T-cell (primary cell): ENCODE measurements around the gene VMP1. TPM values are rescaled to one million over a fixed set of nuclear protein-coding genes. Genes with fewer than 3 reads are reported as not detected.

Source experiments
- ATAC-seq, 4 experiments: fragments of 200-7000 bp in 3 of 4; fragments of 150-1000 bp in 1 of 4; cut with Tn5 transposase; replicated peaks in 1 of 4; 1 replicate in 3 of 4; 2 replicates in 1 of 4; pipeline ENCODE4 v1.10.0; 2021; ENCODE audit warnings: moderate library complexity in 3 of 4, mild to moderate bottlenecking in 2 of 4, moderate number of reproducible peaks in 1 of 4
- CTCF ChIA-PET, 2 donors: fragments of 300-600 bp; sonication (Branson Sonifier 250); formaldehyde crosslinking; loops; one replicate each; lab custom pipeline; 2022; ENCODE audit warnings: antibody characterized with exemption in 2 of 2; lab: Charles Lee
- POLR2A ChIA-PET, 2 donors: fragments of 300-600 bp; sonication (Branson Sonifier 250); formaldehyde crosslinking; loops; one replicate each; lab custom pipeline; 2022; ENCODE audit warnings: antibody characterized with exemption in 2 of 2; lab: Charles Lee
- DNase-seq, 35 experiments: peaks; one replicate each; pipeline versions ENCODE4 v3.0.0 to v3.0.0-alpha.2; 2013 to 2023
- H3K27ac ChIP-seq: one replicate; pipeline ENCODE4 v1.5.1; 2013; ENCODE audit warnings: low read length
- H3K27me3 ChIP-seq, 2 experiments: replicated peaks in 1 of 2; 1 replicate in 1 of 2; 2 replicates in 1 of 2; pipeline versions ENCODE4 v1.6.1 to v1.7.0; 2013; ENCODE audit warnings: low read length in 1 of 2, mixed read lengths in 1 of 2; ENCODE audit not compliant: control insufficient read depth in 2 of 2, insufficient read depth in 2 of 2; ENCODE audit errors: extremely low read depth in 1 of 2
- H3K36me3 ChIP-seq, 2 donors: 1 replicate in 1 of 2; 2 replicates in 1 of 2; pipeline versions ENCODE4 v1.6.1 to v1.7.0; 2013; ENCODE audit warnings: low read length in 1 of 2; ENCODE audit not compliant: control insufficient read depth in 2 of 2, insufficient read depth in 1 of 2; ENCODE audit errors: extremely low read depth in 1 of 2
- H3K4me1 ChIP-seq, 2 experiments: 1 replicate in 1 of 2; 2 replicates in 1 of 2; pipeline versions ENCODE4 v1.6.1 to v1.7.0; 2013; ENCODE audit warnings: low read length in 2 of 2, mixed read lengths in 1 of 2; ENCODE audit not compliant: insufficient read depth in 2 of 2, control insufficient read depth in 1 of 2; ENCODE audit errors: extremely low read depth in 1 of 2
- H3K4me3 ChIP-seq, 2 donors: 1 replicate in 1 of 2; 2 replicates in 1 of 2; pipeline versions ENCODE4 v1.5.1 to v1.7.0; 2013; ENCODE audit warnings: mild to moderate bottlenecking in 2 of 2, low read length in 1 of 2, moderate library complexity in 1 of 2; ENCODE audit not compliant: control insufficient read depth in 1 of 2; ENCODE audit errors: extremely low read depth in 1 of 2
- H3K9me3 ChIP-seq: 2 replicates; pipeline ENCODE4 v1.7.0; 2013
- H3K27ac Mint-ChIP-seq, 2 donors: one replicate each; pipeline ENCODE4 v1.8.0; 2020 to 2021; ENCODE audit warnings: mild to moderate bottlenecking in 2 of 2, mixed read lengths in 2 of 2
- H3K27me3 Mint-ChIP-seq, 2 donors: one replicate each; pipeline ENCODE4 v1.8.0; 2021 to 2022; ENCODE audit warnings: mixed read lengths in 2 of 2
- H3K36me3 Mint-ChIP-seq: one replicate; pipeline ENCODE4 v1.8.0; 2021; ENCODE audit warnings: mixed read lengths
- H3K4me1 Mint-ChIP-seq, 3 donors: one replicate each; pipeline ENCODE4 v1.8.0; 2020 to 2022; ENCODE audit warnings: mixed read lengths in 3 of 3, mild to moderate bottlenecking in 1 of 3
- H3K4me3 Mint-ChIP-seq, 3 donors: one replicate each; pipeline ENCODE4 v1.8.0; 2020 to 2022; ENCODE audit warnings: mild to moderate bottlenecking in 3 of 3, mixed read lengths in 3 of 3, moderate library complexity in 3 of 3
- H3K9me3 Mint-ChIP-seq, 3 donors: one replicate each; pipeline ENCODE4 v1.8.0; 2020 to 2022; ENCODE audit warnings: mixed read lengths in 3 of 3
- WGBS: methylation state at CpG from one replicate; pipeline ENCODE4 v1.1.5; 2013; ENCODE audit warnings: missing lambda C conversion rate; ENCODE audit not compliant: insufficient coverage; 5-methylcytosine and 5-hydroxymethylcytosine counted together
- total RNA-seq, 35 experiments: library from RNA in 6 of 35; stranded (reverse) in 6 of 35; fragments of 120-200 nt in 1 of 35; gene quantifications; one replicate each; pipeline versions ENCODE4 v1.2.1 to v1.2.4 and lab custom pipeline; 2013 to 2026

Gene VMP1
- total RNA-seq, 5 donors from 2014 or later (not counting 1 experiment from before 2014, with no cell fraction given): 93.7 to 104 (median 97.6) TPM

DNA sequence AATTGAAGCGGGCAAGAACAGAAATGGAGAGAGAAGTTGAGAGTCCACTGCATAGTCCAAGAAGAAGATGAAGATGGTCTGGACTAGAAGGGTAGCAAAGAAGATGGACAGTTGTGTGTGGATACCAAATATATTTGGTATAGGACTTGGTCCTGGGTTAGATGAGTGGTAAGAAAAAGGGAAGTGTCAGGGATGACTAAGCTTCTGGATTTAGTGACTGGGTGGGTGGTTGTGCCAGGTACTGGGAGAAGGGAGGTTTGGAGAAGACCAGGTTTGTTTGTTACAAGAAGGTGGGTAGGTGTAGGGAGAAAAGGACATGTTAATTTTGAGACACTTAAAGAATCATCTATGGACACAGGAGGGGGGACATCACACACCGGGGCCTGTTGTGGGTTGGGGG, 5.4 kb downstream of the VMP1 start:
- Mint-ChIP-seq H3K27ac (no peak overlapping the region), H3K9me3 (no peaks in the 10 kb centered on the region), H3K4me1 (peaks cover 50 to 64% (median 58%) of the 10 kb centered on the region in 3 donors), H3K36me3 (peaks cover 4% of the 10 kb centered on the region), H3K27me3 (no peaks in the 10 kb centered on the region), H3K4me3 (no peak overlapping the region)
- H3K27ac ChIP-seq: no peak overlapping the region
- CTCF ChIA-PET: no interaction called here
- no peak for DNase-seq
- H3K27me3 ChIP-seq: no peaks in the 10 kb centered on the region
- no peak overlapping the region for H3K4me3 ChIP-seq
- H3K36me3 ChIP-seq: no peaks in the 10 kb centered on the region
- H3K4me1 ChIP-seq: peaks cover 6 to 7% of the 10 kb centered on the region in 2 experiments
- no peak for ATAC-seq
- H3K9me3 ChIP-seq: no peaks in the 10 kb centered on the region
- POLR2A ChIA-PET: no interaction called here
- 94% methylated on average over 1 of the region's 2 CpGs for WGBS

DNA sequence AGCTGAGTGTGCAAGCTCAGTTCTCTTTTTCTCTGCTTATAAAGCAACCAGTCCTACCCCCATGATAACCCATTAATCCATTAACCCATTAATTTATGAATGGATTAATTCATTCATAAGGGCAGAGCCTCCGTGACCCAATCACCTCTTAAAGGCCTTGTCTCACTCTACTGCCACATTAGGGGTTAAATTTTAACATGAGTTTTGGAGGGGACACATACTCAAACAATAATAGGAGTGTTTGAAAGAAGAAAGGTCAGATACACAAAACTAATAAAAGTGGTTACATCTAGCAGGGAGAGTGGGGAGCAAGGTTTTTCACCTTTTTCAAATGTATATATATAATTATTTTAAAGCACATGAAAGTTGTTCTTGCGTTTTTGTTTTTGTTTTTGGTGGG, 6.8 kb downstream of the VMP1 start:
- H3K4me1 Mint-ChIP-seq: peaks cover 47 to 63% (median 54%) of the 10 kb centered on the region in 3 donors
- DNase-seq (no peak), ATAC-seq (no peak)
- no peaks in the 10 kb centered on the region for H3K4me1 ChIP-seq
- no CpG with 5 or more reads among the region's 2 CpGs for WGBS
- no peaks in the 10 kb centered on the region for H3K36me3 ChIP-seq
- H3K4me3 Mint-ChIP-seq: no peak overlapping the region
- H3K27ac ChIP-seq: no peak overlapping the region
- no peaks in the 10 kb centered on the region for H3K9me3 Mint-ChIP-seq
- H3K9me3 ChIP-seq: no peaks in the 10 kb centered on the region
- no peaks in the 10 kb centered on the region for H3K27me3 ChIP-seq
- CTCF ChIA-PET: no interaction called here
- no peaks in the 10 kb centered on the region for H3K27me3 Mint-ChIP-seq
- POLR2A ChIA-PET: no interaction called here
- no peak overlapping the region for H3K27ac Mint-ChIP-seq
- peaks cover 4% of the 10 kb centered on the region for H3K36me3 Mint-ChIP-seq
- no peak overlapping the region for H3K4me3 ChIP-seq

DNA sequence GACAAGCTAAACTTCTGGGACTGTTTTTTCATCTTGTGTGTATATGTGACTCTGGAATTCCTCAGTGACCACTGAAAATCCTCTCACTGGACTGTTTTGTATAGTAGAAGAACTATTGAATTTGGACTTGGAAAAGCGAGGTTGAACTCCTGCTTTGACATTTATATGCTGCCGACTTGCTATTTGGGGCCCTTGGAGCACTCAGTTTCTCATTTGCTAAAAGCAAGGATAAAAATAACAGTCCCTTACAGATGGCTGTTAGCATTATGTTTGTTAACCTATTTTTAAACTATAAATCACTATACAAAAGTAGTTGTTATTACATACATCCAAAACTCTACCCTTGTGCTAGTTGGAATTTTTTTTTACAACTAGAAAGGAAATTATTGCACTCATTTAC, 9.0 kb downstream of the VMP1 start:
- Histone ChIP-seq H3K27ac (no peak overlapping the region), H3K27me3 (no peaks in the 10 kb centered on the region), H3K4me1 (no peaks in the 10 kb centered on the region), H3K9me3 (no peaks in the 10 kb centered on the region), H3K36me3 (no peaks in the 10 kb centered on the region), H3K4me3 (no peak overlapping the region)
- no peak overlapping the region for H3K27ac Mint-ChIP-seq
- ChIA-PET POLR2A (no interaction called here), CTCF (no interaction called here)
- no peak for DNase-seq
- no peak overlapping the region for H3K4me3 Mint-ChIP-seq
- WGBS: no CpG with 5 or more reads among the region's 2 CpGs
- no peak for ATAC-seq
- peaks cover 7% of the 10 kb centered on the region for H3K36me3 Mint-ChIP-seq
- no peaks in the 10 kb centered on the region for H3K27me3 Mint-ChIP-seq
- H3K4me1 Mint-ChIP-seq: peaks cover 37 to 62% (median 44%) of the 10 kb centered on the region in 3 donors
- no peaks in the 10 kb centered on the region for H3K9me3 Mint-ChIP-seq

DNA sequence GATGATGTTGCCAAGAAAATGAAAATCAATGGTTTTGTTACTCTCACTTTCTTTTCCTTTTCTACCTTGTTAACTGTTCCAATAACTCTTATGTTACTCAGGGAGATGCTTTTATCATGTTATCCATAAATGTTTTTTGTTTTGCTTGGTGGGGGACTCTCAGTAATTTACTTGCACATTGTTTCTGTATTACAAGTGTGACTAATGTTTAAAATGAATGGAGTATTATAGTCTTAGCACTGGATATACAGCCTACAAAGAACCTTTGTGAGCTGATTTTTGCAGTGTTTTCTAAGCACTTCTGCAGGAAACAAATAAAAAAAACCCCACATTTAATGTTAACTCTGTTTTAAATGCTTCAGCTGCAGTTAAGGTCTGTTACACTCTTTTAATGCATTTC, 12.1 kb downstream of the VMP1 start:
- no peaks in the 10 kb centered on the region for H3K27me3 ChIP-seq
- Mint-ChIP-seq H3K4me3 (no peak overlapping the region), H3K27me3 (no peaks in the 10 kb centered on the region), H3K9me3 (no peaks in the 10 kb centered on the region), H3K36me3 (peaks cover 3% of the 10 kb centered on the region), H3K4me1 (peaks cover 37 to 63% (median 39%) of the 10 kb centered on the region in 3 donors), H3K27ac (no peak overlapping the region)
- H3K9me3 ChIP-seq: no peaks in the 10 kb centered on the region
- DNase-seq (no peak), ATAC-seq (no peak)
- ChIA-PET POLR2A (interaction anchor here in 1 of 2 donors (0.6 kb wide), 1 partner anchor 30 kb away, joined by 6 read pairs; no protein-coding TSS in a partner anchor), CTCF (interaction anchor here in 1 of 2 donors (0.9 to 1.0 kb wide), 2 partner anchors 10 to 160 kb away, joined by 3 to 5 read pairs; no protein-coding TSS in a partner anchor)
- H3K4me1 ChIP-seq: no peaks in the 10 kb centered on the region
- H3K27ac ChIP-seq: no peak overlapping the region
- H3K36me3 ChIP-seq: no peaks in the 10 kb centered on the region
- no peak overlapping the region for H3K4me3 ChIP-seq

DNA sequence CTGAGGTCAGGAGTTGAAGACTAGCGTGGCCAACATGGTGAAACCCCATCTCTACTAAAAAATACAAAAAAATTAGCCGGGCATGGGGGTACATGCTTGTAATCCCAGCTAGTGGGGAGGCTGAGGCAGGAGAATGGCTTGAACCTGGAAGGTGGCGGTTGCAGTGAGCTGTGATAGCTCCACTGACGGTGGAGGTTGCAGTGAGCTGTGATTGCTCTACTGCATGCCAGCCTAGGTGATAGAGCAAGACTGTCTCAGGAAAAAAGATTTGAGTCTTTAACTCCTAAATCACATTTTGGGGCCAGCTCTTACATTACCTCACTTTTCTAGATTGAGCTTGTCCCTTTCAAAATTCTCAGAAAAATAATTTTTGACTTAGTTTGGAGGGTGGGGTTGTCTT, 15.2 kb downstream of the VMP1 start:
- Histone ChIP-seq H3K27ac (no peak overlapping the region), H3K9me3 (no peaks in the 10 kb centered on the region), H3K4me1 (no peaks in the 10 kb centered on the region), H3K4me3 (no peak overlapping the region), H3K27me3 (no peaks in the 10 kb centered on the region), H3K36me3 (no peaks in the 10 kb centered on the region)
- Mint-ChIP-seq H3K4me3 (no peak overlapping the region), H3K9me3 (no peaks in the 10 kb centered on the region), H3K27me3 (no peaks in the 10 kb centered on the region), H3K4me1 (peaks cover 39 to 62% (median 39%) of the 10 kb centered on the region in 3 donors), H3K36me3 (peaks cover 3% of the 10 kb centered on the region), H3K27ac (no peak overlapping the region)
- ATAC-seq: no peak
- CTCF ChIA-PET: no interaction called here
- POLR2A ChIA-PET: no interaction called here
- WGBS: 100% methylated on average over 1 of the region's 4 CpGs
- no peak for DNase-seq

DNA sequence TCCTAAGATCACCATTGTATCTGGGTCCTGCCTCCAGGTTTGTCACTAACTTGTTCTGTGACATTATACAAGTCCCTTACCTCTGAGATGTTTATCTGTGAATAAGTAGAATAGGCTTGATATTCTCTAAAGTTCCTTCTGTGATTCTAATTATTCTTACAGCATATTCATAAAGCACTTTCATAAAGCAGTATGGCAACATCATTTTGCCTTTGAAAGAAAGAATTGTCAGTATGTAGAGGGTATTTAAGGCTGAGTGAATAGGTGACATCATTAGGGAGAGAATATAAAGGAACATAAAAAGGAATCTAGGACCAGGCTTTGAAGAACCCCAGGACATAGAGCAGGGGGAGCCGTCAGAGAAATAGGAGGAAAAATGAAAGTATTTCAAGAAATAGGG, 15.6 kb downstream of the VMP1 start:
- Mint-ChIP-seq H3K9me3 (no peaks in the 10 kb centered on the region), H3K27me3 (no peaks in the 10 kb centered on the region), H3K4me3 (no peak overlapping the region), H3K27ac (no peak overlapping the region), H3K36me3 (peaks cover 3% of the 10 kb centered on the region), H3K4me1 (peaks cover 39 to 63% (median 40%) of the 10 kb centered on the region in 3 donors)
- no peak overlapping the region for H3K4me3 ChIP-seq
- H3K9me3 ChIP-seq: no peaks in the 10 kb centered on the region
- CTCF ChIA-PET: no interaction called here
- no peaks in the 10 kb centered on the region for H3K36me3 ChIP-seq
- H3K27me3 ChIP-seq: no peaks in the 10 kb centered on the region
- POLR2A ChIA-PET: no interaction called here
- DNase-seq (no peak), ATAC-seq (no peak)
- H3K4me1 ChIP-seq: no peaks in the 10 kb centered on the region
- no peak overlapping the region for H3K27ac ChIP-seq
- WGBS: 100% methylated on average over 1 of the region's 1 CpG

DNA sequence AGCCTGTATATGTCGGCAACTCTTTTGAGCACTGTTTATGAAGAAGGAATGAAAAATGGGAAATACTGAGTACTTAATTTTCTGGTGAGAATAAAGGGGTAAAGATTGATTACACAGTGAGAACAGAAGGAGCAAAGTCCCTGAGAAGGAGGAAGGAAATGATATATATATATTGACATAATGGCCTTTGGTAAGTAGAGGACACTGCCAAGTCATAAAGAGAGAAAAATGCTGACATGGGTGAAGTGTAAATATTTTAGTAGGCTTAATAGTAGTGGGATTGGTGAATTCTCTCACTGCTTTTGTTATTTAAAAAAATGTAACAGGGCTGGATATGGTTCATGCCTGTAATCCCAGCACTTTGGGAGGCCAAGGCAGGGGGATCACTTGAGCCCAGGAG, 16.2 kb downstream of the VMP1 start:
- no peaks in the 10 kb centered on the region for H3K9me3 ChIP-seq
- WGBS: 100% methylated on average over 1 of the region's 1 CpG
- ChIA-PET POLR2A (no interaction called here), CTCF (interaction anchor here in 1 of 2 donors (0.6 kb wide), 1 partner anchor 494 kb away, joined by 6 read pairs; no protein-coding TSS in a partner anchor)
- Mint-ChIP-seq H3K36me3 (peaks cover 3% of the 10 kb centered on the region), H3K9me3 (no peaks in the 10 kb centered on the region), H3K27ac (no peak overlapping the region), H3K27me3 (no peaks in the 10 kb centered on the region), H3K4me1 (peaks cover 38 to 58% (median 38%) of the 10 kb centered on the region in 3 donors), H3K4me3 (no peak overlapping the region)
- H3K27me3 ChIP-seq: no peaks in the 10 kb centered on the region
- no peak for DNase-seq
- H3K4me1 ChIP-seq: no peaks in the 10 kb centered on the region
- ATAC-seq: no peak
- no peak overlapping the region for H3K27ac ChIP-seq
- no peak overlapping the region for H3K4me3 ChIP-seq
- no peaks in the 10 kb centered on the region for H3K36me3 ChIP-seq
